ENCODE results near the gene ZNF519.
"Not testable (repeated sequence)": the region's sequence is repeated elsewhere in the genome, so short reads cannot be mapped to it uniquely, and the experiment has no call there.

DNA sequence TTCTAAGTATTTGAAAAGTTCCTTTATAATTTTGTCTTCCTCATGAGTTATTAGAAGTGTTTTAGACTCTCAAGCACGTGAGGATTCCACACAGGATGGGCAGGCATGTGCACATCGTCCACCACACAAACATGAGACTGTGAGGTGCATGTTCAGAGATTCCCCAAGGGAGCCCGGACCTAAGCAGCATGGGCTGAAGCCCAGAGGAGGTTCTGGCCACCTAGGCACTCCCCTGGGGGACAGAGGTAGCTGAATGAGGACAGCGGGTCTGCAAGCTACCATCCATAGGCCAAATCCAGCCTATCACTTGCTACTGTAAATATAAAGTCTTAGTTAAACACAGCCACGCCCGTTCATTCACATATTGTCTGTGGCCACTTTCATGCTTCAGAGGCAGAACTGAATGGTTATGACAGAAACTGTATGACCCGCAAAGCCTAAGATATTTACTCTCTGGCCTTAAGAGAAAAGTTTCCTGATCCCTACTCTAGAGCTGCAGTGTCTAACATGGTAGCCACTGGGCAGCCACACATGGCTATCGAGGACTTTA is 19.4 kb upstream of the ZNF519 start:
- not testable (repeated sequence) for TF ChIP-seq POLR2AphosphoS5, POLR2A, EP300 (IDR thresholded peaks at IDR 0.05)
- TF ChIP-seq, protein P1, sequence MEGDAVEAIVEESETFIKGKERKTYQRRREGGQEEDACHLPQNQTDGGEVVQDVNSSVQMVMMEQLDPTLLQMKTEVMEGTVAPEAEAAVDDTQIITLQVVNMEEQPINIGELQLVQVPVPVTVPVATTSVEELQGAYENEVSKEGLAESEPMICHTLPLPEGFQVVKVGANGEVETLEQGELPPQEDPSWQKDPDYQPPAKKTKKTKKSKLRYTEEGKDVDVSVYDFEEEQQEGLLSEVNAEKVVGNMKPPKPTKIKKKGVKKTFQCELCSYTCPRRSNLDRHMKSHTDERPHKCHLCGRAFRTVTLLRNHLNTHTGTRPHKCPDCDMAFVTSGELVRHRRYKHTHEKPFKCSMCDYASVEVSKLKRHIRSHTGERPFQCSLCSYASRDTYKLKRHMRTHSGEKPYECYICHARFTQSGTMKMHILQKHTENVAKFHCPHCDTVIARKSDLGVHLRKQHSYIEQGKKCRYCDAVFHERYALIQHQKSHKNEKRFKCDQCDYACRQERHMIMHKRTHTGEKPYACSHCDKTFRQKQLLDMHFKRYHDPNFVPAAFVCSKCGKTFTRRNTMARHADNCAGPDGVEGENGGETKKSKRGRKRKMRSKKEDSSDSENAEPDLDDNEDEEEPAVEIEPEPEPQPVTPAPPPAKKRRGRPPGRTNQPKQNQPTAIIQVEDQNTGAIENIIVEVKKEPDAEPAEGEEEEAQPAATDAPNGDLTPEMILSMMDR (IDR thresholded peaks at IDR 0.05) = not testable (repeated sequence)

Data from sigmoid colon (tissue), 4 donors.